ENCODE data around the gene NTF3.

The NTF3 gene

GRCh38 chr12:5459051-5459782, 27.3 kb downstream of the NTF3 start:
- DNase-seq = no peak

DNA sequence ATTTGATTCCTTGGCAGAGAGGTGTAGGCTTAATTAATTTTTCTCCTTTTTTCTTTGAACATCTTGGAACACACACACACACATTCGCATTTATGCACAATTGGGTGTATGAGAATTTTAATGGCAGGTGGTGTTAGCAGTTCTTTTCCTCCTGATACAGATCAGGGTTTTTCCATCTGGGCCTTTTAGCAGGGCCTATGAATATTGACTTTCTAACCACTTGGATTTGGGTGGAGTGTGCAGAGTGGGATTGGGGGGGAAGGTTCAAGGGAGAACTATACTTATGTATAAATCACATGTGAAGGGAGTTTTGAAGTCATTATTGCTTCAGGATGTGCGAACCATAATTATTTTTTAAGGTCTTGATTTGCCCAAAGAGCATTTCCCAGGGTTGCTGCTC, 28.9 kb downstream of the NTF3 start:
- no peak for DNase-seq

DNA sequence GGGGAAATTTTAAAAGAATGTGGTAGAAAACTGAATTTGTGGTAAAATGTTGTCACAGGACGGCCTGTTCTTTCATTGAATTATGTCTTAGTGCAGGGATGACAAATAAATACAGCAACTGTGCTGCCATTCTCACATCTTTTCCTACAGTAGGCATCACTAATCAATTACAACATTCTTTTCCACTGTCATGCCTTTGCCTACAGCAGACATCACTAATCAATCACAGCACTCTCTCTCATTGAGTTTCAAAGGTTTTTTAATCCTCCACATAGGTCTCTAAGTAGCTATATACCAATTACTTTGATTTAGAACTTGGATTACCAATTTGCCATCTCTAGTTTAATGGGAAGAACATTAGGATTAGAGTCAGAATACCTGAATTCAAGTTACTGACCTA, 30.1 kb downstream of the NTF3 start:
- DNase-seq = no peak

- no peak for DNase-seq
Measured at GRCh38 chr12:5464096-5464495, 32.2 kb downstream of the NTF3 start.

DNA sequence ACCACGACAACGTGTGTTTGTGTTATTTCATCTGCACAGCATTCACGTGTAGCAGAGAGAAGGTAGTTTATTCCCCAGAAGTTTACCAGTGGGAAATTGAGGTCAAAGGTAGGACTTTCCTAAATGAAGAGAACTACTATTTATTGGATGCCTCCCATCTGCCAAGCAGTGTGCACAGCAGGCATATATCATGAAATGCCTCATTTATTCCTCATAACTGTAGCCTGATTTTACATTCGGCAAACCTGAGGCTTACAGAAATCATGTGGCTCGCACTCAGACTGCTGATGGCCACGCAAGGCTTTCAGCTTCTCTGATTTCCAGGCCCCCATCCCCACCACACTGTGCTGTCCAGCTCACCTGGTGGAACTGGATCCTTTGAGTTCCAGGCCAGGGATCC, 33.5 kb downstream of the NTF3 start:
- DNase-seq = no peak

- DNase-seq = no peak
Measured at GRCh38 chr12:5466521-5466960, 34.6 kb downstream of the NTF3 start.

GRCh38 chr12:5467931-5468330, 36.0 kb downstream of the NTF3 start:
- no peak for DNase-seq

DNA sequence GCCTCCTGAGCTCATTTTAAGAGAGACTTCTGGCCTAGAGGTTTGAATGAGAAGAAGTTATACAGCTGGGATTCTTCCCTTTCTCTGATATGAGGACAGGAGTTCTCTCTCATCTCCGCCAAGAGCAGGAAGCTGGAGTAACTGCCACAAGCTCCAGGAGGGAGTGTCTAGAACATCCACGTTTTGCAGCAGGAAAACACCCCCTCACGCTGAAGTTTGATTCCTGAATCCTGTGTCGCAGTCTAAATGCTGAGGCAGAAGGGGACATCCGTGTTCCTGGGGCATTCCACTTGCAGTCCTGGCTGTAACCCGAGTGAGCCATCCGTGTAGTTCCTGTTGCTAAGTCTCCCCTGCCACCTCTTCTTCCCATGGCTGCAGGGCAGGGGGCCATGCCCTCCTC, 38.3 kb downstream of the NTF3 start:
- no peak for DNase-seq

DNA sequence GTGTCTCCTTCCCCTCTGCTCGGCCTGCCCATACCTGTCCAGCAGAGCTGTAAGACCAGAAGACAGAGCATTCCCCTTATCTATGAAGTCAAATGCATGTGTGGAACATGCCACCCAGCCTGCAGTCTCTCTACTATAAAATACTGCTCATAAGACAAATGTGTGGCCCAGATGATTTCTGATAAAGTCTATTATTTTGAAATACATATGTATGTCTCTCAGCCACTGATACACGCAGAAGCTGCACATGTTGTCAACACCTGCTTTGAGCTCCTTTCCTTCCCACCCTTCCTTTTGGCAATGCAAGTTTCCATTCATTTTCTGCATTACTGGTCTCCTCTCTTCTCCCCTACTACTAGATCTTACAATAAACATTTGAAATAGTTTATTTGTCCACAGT, 38.8 kb downstream of the NTF3 start:
- no peak for DNase-seq

DNA sequence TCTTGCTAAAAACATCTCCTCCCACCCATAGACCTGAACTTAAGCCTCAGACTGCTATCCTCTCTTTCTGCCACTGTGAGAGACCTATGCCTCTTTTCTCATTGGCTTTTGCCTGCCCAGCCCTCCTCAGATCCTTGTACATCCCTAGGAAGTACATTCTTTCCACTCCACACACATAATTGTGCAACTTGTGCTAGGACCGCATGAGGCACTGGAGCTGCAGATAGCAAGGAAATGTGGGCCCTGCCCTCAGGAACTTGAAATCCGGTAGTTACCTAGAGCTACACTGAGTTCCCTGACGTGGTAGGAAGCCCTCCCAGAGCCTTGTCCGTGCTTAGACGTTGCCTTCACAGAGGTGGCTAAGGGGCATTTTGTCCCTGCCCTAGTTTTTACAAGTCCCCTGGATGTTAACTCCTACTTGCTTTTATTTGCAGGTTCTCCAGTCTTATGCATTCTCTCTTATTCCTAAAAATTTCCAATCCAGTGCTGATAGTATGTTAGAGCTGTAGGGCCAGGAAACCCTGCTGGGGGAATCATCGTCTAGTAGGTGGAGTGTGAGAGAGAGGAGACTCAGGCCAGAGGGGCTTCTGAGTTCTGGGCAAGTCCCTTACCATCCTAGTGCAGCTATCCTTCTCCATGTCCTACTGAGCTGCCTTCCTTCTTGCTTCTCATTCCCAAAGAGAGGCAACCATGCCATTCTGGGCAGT, 41.3 kb downstream of the NTF3 start:
- DNase-seq = no peak

DNA sequence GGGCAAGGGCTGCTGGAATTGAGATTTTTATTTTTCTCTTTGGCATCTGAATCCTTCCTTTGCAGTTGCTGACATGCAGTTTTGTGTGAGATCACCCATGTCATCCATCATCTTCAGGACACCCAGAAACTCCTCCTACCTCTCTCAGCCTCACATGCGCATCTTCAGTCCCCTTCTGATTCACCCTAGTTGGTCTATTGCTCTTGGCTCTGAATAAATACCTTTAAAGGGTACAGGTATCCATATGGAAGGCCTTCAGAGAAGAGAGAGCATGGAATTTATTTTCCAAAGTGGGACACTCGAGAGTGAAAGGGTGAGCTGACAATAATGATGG, 41.8 kb downstream of the NTF3 start:
- DNase-seq = no peak

DNA sequence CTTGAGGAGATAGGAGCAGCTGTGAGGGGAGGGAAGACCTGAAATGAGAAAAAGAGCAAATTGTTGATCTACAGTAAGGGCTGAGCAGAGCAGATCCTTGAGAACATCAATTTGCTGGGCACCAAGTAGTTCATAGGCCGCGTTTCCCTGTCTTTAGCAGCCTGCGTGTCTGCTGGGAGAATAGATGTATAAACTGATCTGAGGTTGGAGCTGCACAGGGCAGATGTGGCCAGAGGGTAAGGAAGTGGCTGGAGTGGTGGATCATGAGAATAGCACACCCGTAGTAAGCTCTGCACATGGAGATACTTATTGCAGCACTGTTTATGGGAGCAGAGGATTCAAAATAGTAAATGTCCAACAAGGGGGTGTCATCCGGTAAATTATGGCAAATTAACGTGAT, 44.4 kb downstream of the NTF3 start:
- no peak for DNase-seq

DNA sequence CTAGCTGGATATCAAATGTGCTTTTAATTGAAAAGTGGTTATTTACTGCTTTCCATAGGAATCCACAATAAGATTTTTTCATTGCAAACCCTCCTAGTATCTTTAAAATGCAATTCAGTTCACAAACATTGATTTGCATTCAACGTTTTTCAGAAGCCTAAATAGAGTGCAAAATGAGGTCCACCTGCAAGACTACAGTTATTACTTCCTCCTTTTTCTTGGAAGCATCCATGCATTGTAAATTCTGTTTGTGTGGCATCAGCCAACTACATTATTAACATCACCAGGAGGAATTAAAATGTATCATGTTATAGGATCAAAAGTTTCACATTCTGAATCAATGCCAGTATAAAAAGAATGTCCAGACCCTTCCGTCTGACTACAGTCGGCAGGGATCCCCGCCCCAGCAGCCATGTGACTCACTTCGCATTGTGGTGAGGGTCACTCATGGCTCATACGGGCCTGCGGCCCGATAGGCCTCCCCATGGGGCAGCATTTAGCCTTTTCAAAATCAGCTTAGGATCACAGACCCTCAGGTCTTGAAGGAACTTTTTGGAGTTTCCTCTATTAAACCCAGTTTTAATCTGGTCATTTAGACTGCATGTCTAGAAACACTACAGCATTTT, 46.3 kb downstream of the NTF3 start:
- DNase-seq = no peak

DNA sequence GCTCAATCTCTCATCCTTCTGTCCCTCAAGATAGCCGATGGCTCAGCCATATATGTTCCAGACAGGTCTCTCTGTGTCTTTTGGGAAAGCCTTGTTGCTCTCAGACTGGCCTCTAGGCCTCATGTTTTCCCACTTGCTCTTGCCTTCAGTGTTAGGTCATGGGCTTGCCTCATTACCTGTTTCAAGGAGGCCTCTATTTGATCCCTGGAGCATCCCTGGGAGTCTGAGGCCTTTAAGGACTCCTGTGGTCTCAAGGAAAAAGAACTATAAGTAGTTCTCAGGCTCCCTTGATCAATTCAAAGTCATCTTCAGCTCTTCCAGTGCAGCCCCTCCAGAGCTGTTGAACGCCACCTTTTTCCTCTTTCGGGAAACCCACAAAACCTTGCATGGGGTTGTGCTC, 47.9 kb downstream of the NTF3 start:
- DNase-seq = no peak

DNA sequence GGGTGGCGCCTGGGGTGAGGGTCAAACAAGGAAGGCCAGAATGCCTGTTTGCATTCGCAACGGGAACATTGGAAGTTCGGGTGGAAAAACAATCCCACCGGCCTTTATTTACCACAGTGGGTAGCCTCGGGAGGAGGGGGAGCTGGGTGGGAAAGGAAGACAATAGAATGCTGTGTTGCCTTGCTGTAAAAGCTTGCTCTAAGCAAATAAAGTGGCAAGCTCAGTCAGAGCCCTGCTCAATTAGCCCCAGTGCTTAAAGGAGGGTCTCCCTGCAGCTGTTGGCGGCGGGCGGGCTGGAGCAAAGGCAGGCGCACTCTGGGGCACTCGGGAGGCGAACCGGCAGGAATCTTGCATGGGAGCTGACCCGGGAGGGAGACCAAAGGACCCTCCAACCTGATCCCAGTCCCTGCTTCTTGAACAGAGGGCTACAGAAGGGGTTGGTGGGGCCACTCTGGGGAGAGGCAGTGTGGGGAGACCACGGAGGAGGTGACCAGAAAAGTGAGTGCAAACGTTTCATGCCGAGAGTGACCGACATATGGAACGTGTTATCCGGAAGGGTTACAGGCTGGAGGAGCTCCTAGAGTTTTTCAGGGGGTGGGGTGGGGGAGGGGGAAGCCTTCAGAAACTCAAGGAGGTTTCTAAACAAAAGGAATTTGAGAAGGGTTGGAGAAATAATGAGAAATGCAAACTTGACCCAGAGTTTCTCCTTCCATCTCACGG, 48.5 kb downstream of the NTF3 start:
- DNase-seq = peak; percentile 63

- DNase-seq = no peak
Measured at GRCh38 chr12:5480938-5481303, 49.0 kb downstream of the NTF3 start.

GRCh38 chr12:5481645-5482044, 49.7 kb downstream of the NTF3 start:
- no peak for DNase-seq

GRCh38 chr12:5484426-5484825, 52.5 kb downstream of the NTF3 start:
- DNase-seq = no peak

- no peak for DNase-seq
Measured at GRCh38 chr12:5485454-5485853, 53.5 kb downstream of the NTF3 start.

- no peak for DNase-seq
Measured at GRCh38 chr12:5487076-5487475, 55.2 kb downstream of the NTF3 start.

DNA sequence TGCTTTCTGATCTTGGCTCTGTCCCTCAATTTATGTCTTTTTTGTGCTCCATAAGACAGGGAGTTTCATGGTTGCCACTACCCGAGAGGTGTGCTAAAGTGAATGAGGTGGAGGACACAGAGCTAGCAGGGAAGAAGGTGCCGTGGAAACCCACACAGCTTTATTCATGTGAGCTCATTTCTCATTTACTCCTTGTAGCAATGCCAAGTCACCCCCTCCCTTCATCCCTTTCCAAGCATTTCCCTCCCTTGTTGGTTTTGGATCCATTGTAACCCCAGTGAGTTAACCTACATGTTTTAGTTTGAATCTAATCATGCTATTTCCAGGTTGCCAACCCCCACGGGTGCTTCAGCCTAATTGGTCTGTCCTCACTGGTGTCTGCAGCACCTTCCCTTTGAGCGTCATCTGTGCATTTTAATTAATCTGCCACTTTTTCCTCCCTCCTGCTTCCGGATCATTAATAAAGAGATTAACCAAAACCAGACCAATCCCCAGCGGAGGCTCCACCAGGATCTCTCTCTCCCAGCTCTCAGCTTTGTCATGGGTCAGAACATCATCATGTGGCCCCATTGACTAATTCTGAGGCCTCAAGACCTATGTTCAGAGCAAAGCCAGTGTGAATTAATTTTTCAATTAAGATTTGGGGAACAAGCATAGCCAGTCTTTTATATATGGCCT, 56.2 kb downstream of the NTF3 start:
- no peak for DNase-seq

- DNase-seq = no peak
Measured at GRCh38 chr12:5488626-5488955, 56.7 kb downstream of the NTF3 start.

DNA sequence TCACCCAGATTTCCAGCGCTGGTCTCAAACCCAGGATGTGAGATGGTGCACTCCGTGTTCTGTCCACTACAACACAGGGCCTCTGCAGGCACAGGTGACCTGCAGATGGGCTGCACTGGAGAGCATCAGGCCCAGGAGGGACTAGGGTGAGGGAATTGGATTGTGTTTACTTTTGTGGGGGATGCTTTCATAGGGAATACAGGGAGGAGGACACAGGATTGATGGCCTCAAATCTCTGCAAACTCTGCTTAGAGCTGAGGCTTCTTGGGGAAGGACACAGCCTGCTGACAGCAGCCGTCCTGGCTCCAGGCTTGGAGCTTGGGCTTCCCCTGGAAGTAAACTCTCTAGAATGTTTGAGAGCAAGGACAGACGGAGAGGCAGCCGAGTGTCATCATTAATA, 57.1 kb downstream of the NTF3 start:
- DNase-seq = no peak

Data from NCI-H1417 treated with DMSO at 0.1 percent for 48 hours (cell line).